GM21447 (cell line): ENCODE measurements around the gene FOXE3.
"Not testable (repeated sequence)": the region's sequence is repeated elsewhere in the genome, so short reads cannot be mapped to it uniquely, and the experiment has no call there.

Source experiments
- ATAC-seq: cut with Tn5 transposase; IDR thresholded peaks from one replicate; pipeline ENCODE4 v1.9.1; 2021; ENCODE audit not compliant: unreplicated experiment

FOXE3 gene

DNA sequence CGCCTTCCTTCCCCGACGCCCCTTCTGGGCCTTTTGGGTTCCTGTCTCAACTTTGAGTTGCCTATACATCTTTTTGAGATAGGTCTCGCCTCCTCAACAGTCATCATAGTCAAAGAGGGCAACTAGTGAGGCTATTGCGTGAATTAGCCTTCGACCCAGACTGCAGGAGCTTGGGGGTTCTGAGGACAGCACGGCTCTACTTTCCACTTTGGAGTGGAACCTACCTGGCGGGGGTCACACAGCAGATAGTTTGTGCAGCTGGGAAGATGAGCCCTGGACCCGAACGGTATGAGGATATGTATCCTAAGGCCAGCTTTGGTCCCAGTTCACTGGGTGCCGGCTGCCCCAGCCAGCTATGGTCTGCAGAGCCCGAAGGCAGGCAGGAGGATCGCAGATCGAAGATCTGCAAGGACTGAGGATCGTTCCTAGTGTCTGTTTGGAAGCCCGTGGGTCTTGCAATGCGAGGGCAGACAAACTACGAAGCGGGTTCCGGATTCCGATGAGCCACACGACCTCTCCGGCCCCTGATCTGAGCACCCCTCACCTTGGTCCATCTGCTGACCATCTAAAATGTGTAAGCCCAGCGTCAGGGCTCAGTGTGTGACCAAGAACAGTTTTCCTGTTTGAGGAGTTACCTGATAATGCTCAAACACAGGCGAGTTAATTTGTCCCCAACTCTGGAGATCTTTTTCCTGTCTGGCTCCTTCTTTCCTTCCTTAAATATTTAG lies 29.9 kb downstream of the FOXE3 start:
- ATAC-seq = no peak

DNA sequence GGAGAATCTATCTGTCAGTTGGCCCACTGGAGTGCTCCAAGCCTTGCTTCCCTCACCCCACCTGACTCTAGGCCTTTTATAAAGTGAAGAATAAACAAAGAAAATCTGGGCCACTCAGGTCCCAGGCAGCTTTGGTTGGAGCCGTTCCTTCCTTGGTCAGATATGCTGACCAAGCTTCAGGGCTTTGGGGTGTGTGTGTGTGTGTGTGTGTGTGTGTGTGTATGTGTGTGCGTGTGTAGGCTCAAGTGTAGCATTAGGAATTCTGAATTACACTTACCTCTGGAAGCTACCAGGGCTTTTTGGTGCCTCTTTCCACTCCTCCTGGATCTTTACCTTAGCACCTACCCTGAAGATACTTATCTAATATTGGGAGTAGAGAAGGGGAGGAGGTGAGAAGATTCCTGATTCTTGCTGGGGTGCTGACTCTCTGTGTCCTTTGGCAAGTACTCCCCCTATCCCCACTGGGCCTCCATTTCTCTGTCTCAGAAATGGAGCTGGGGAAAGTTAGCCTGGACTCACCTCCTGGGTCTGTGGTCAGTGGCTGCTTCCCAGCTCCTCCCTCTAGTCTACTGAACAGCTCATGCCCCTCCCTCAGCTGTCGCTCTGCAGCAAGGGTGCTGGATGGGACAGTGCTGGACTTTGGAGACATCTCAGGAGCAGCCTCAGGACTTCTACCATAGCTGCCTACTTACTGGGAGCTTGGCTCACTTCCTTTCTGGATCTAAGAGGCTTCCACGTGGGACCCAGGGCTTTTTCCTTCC lies 32.6 kb downstream of the FOXE3 start:
- ATAC-seq = no peak

DNA sequence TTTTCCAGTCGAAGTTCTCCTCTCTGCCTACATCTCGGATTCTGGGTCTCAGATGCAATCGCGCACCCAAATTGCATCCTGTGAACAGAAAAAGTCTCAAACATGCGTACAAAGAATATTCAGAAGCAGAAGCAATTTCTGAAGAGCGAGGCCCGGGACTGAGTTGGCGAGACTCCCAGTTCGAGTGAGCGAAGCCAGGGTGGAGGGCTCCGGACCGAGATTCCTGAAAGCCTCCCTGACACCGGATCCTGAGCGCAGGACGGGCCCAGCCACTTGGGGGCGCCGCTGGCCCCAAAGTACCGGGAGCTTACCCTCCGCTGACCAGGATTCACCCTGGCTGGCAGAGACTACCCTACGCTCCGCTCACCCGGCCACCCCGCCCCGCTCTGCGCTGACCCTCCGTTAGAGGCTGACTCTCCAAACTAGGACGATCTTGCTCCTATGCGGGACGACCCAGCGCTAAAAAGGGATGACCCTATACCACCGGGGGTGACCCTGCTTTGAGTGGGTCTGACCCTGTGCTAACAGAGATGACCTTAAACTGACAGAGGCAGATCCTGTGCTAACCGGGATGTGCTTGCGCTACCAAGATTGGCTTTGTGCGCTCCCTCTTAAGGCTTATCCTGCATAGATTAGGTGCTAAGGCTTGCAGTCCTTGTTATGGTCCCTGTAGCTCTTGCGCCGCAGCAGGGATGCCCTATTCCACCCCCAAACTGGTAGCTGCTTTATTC lies 33.9 kb downstream of the FOXE3 start:
- ATAC-seq = no peak

- ATAC-seq = no peak
These were observed 34.5 kb downstream of the FOXE3 start for GRCh38 chr1:47450606-47451005.

- ATAC-seq = no peak
These were observed 36.3 kb downstream of the FOXE3 start for GRCh38 chr1:47452426-47452825.

- ATAC-seq = not testable (repeated sequence)
These were observed 37.8 kb downstream of the FOXE3 start for GRCh38 chr1:47453910-47454309.

GRCh38 chr1:47456250-47456649 lies 40.2 kb downstream of the FOXE3 start:
- ATAC-seq = no peak

DNA sequence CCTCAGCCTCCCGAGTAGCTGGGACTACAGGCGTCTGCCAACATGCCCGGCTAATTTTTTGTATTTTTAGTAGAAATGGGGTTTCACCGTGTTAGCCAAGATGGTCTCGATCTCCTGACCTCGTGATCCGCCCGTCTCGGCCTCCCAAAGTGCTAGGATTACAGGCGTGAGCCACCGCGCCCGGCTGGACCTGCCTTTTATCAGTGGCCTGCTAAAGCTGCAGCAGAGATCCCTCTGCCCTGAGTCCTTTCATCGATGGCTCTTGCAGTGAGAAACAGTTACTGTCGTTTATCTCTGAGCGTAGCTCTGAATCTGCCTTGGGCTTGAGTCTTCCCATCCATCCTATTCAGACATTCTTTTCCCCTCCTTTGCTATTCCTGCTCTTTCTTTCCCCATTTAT lies 41.5 kb downstream of the FOXE3 start:
- ATAC-seq = not testable (repeated sequence)

DNA sequence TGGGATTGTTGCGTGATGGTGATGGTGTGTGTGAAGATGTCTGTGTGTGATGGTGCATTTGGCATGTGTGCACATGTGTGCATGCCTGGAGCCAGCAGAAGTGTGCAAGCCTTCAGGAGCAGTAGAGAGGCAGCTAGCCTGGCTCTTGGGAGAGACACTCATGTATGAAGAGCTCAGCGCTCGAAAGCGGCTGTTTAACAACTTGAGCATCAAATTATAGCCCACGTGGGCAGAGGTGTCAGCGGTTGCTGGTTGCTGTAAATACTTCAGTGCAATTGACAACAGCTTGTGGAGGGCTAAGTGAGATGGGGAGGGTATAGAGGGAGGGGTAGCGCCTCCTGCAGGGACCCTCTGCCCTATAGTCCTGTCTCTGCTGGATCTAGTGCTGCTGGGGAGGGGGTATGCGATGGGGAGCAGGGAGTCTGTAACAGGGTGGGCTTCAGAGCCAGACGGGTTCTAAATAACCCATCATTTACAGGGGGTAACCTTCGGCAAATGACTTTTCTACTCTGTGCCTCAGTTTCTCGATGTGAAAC lies 43.2 kb downstream of the FOXE3 start:
- ATAC-seq = no peak

DNA sequence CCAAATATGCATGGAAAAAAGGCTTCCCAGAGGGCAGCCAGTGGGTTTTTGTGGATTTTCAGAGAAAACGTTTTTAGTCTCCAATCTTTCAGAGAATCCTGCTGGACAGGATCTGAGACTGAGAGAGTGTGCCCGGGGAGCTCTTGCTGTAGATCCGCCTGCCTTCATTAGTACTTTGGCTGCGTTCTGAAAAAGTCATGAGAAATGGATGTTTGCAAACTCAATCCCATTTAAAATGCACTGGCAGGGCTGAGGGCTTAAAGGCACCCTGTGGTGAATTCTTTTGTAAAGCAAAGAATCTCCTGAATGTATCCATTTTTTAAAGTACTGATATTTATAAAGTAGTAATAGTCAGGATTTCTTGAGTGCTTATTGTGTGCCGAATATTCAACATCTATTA lies 44.0 kb downstream of the FOXE3 start:
- ATAC-seq = no peak

GRCh38 chr1:47460456-47460855 lies 44.4 kb downstream of the FOXE3 start:
- ATAC-seq = no peak

- no peak for ATAC-seq
These were observed 49.5 kb downstream of the FOXE3 start for GRCh38 chr1:47465605-47466004.
